Activated CD8-positive, alpha-beta T cell treated with anti-CD3 and anti-CD28 coated beads for 36 hours (primary cell): ENCODE data around the gene PLXNC1. TPM values are rescaled to one million over a fixed set of nuclear protein-coding genes. Genes with fewer than 3 reads are reported as not detected.
A peak's percentile ranks its signal among the peaks of the same experiment; 100 is the strongest.

Source experiments
- ATAC-seq: fragments of 200-7000 bp; cut with Tn5 transposase; one replicate; pipeline ENCODE4 v1.10.0; 2021; ENCODE audit warnings: mild to moderate bottlenecking, moderate library complexity
- CTCF ChIA-PET: fragments of 350-600 bp; sonication (Branson Sonifier 250); formaldehyde crosslinking; loops from one replicate; lab custom pipeline; 2021; ENCODE audit warnings: antibody characterized with exemption; lab: Charles Lee
- POLR2A ChIA-PET: fragments of 350-600 bp; sonication (Branson Sonifier 250); formaldehyde crosslinking; loops from one replicate; lab custom pipeline; 2021; ENCODE audit warnings: antibody characterized with exemption; lab: Charles Lee
- DNase-seq: peaks from one replicate; pipeline ENCODE4 v3.0.0-alpha.2; 2020
- H3K27ac Mint-ChIP-seq: one replicate; pipeline ENCODE4 v1.8.0; 2021; ENCODE audit warnings: mild to moderate bottlenecking, mixed read lengths
- H3K27me3 Mint-ChIP-seq: one replicate; pipeline ENCODE4 v1.8.0; 2021; ENCODE audit warnings: mixed read lengths
- H3K36me3 Mint-ChIP-seq: one replicate; pipeline ENCODE4 v1.8.0; 2021; ENCODE audit warnings: low read depth, mixed read lengths
- H3K4me1 Mint-ChIP-seq: one replicate; pipeline ENCODE4 v1.8.0; 2021; ENCODE audit warnings: low read depth, mixed read lengths
- H3K4me3 Mint-ChIP-seq: one replicate; pipeline ENCODE4 v1.8.0; 2021; ENCODE audit warnings: mild to moderate bottlenecking, moderate library complexity, mixed read lengths
- H3K9me3 Mint-ChIP-seq: one replicate; pipeline ENCODE4 v1.8.0; 2021; ENCODE audit warnings: mixed read lengths
- CTCF ChIP-seq: fragments of 200-600 bp; IDR thresholded peaks from one replicate; pipeline ENCODE4 v1.8.0; 2022; ENCODE audit warnings: antibody characterized with exemption, mild to moderate bottlenecking
- intact Hi-C: fragments of 100-400 bp; cut with micrococcal nuclease; formaldehyde crosslinking; loops from one replicate; pipeline ENCODE4 v1.10.0; 2022
- total RNA-seq, 2 experiments: library from RNA; stranded (reverse); gene quantifications; one replicate each; pipeline ENCODE4 v1.2.3, GENCODE V29; 2021

The PLXNC1 gene
- total RNA-seq, 2 experiments from 2014 or later = 8.8 to 9.5 TPM

DNA sequence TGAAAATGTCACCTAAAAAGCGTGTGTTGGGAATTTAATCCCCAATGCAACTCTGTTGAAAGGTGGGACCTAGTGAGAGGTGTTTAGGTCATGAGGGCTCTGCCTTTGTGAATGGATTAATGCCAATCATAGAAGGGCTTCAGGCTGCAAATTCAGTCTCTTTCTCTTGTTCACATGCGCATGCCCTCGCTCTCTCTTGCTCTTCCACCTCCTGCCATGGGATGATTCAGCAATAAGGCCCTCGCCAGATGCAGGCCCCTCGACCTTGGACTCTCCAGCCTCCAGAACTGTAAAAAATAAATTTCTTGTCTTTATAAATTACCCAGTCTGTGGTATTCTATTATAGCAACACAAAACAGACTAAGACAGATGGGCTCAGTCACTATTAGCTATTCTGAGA lies 55.4 kb downstream of the PLXNC1 start:
- DNase-seq (no peak), ATAC-seq (no peak)
- intact Hi-C loops = no loop called here
- peaks cover 65% of the 10 kb centered on the region for H3K4me1 Mint-ChIP-seq
- H3K36me3 Mint-ChIP-seq = peaks cover 18% of the 10 kb centered on the region
- H3K4me3 Mint-ChIP-seq = no peak overlapping the region
- ChIA-PET POLR2A (interaction anchor here (0.8 kb wide), 1 partner anchor 46 kb away, joined by 3 read pairs; no protein-coding TSS in a partner anchor), CTCF (interaction anchor here (1.0 to 2.9 kb wide), 2 partner anchors 32 to 54 kb away, joined by 3 to 10 read pairs; no protein-coding TSS in a partner anchor)
- peaks cover 2% of the 10 kb centered on the region for H3K9me3 Mint-ChIP-seq
- TF ChIP-seq CTCF = no peak
- no peaks in the 10 kb centered on the region for H3K27me3 Mint-ChIP-seq
- peak overlapping the region; percentile 96 for H3K27ac Mint-ChIP-seq

GRCh38 chr12:94204499-94205247 lies 56.3 kb downstream of the PLXNC1 start:
- POLR2A ChIA-PET = interaction anchor here (0.8 to 2.3 kb wide), 4 partner anchors 9 to 58 kb away, joined by 3 to 8 read pairs (median 3); no protein-coding TSS in a partner anchor
- CTCF ChIA-PET = interaction anchor here (1.0 to 2.9 kb wide), 3 partner anchors 24 to 55 kb away, joined by 3 to 10 read pairs (median 3); no protein-coding TSS in a partner anchor
- H3K36me3 Mint-ChIP-seq = peaks cover 22% of the 10 kb centered on the region

DNA sequence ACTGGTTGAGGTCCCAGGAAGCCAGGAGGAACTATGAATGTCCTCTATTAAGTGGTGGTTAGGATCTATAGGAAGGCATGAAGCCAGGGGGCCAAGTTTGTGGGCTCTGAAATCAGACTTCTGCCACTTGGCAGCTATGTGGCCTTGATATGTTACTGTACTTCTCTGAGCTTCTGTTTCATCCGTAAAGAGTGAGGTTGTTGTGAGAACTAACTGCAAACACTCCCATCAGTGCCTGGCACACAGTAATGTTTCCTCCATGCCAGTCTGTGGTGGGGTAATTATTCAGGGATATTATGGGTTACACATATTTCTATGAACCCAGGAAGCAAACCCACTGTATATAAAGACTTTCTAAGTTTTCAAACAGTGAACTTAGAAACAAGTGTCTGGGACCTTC lies 57.4 kb downstream of the PLXNC1 start:
- Mint-ChIP-seq H3K36me3 (peaks cover 22% of the 10 kb centered on the region), H3K4me3 (peak overlapping the region; percentile 72), H3K27me3 (no peaks in the 10 kb centered on the region), H3K4me1 (peaks cover 74% of the 10 kb centered on the region), H3K27ac (peak overlapping the region; percentile 96), H3K9me3 (peaks cover 2% of the 10 kb centered on the region)
- TF ChIP-seq CTCF = no peak
- CTCF ChIA-PET = interaction anchor here (1.2 kb wide), 1 partner anchor 25 kb away, joined by 3 read pairs; no protein-coding TSS in a partner anchor
- intact Hi-C loops = loop anchor here (5.0 kb wide), 5 partner anchors 34 to 101 kb away; partner anchors contain the start of gene PLXNC1
- POLR2A ChIA-PET = interaction anchor here (1.1 to 2.3 kb wide), 3 partner anchors 32 to 64 kb away, joined by 3 to 8 read pairs (median 3); no protein-coding TSS in a partner anchor
- DNase-seq = peak; percentile 21
- ATAC-seq = peak; percentile 8

More at GRCh38 chr12:94204499-94205247, 56.3 kb downstream of the PLXNC1 start:
- Mint-ChIP-seq H3K9me3 (peaks cover 2% of the 10 kb centered on the region), H3K4me1 (peaks cover 72% of the 10 kb centered on the region), H3K4me3 (peak overlapping the region; percentile 72), H3K27ac (peak overlapping the region; percentile 96), H3K27me3 (no peaks in the 10 kb centered on the region)
- TF ChIP-seq CTCF = no peak
- peak; percentile 19 for ATAC-seq
- DNase-seq = peak; percentile 54
- intact Hi-C loops = loop anchor here (5.0 kb wide), 5 partner anchors 32 to 103 kb away; partner anchors contain the start of gene PLXNC1

DNA sequence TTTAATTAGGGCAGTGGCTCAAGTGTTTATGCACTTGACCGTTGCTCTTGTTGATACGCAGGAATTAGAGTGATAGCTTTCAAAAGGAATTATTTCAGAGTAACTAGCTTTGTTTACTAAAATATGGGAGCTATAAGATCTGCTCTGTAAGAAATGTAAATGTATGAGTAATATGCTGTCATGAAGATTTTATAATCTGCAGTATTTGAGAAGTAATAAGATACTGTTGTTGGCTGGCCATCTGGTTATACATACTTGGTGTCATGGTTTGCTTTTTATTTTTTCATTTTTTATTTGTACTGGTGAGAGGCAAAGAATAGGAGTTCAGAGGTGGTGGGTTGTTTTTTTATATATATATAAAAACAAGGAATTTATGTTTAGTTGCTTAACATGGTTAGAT lies 58.5 kb downstream of the PLXNC1 start:
- H3K27me3 Mint-ChIP-seq = no peaks in the 10 kb centered on the region
- H3K36me3 Mint-ChIP-seq = peaks cover 25% of the 10 kb centered on the region
- DNase-seq = no peak
- intact Hi-C loops = loop anchor here (5.0 kb wide), 5 partner anchors 35 to 100 kb away; partner anchors contain the start of gene PLXNC1
- H3K4me1 Mint-ChIP-seq = peaks cover 78% of the 10 kb centered on the region
- no peak for ATAC-seq
- H3K9me3 Mint-ChIP-seq = peaks cover 3% of the 10 kb centered on the region
- ChIA-PET CTCF (no interaction called here), POLR2A (interaction anchor here (1.6 to 3.4 kb wide), 4 partner anchors 33 to 57 kb away, joined by 7 to 26 read pairs (median 19); partner anchors contain the start of gene PLXNC1)
- TF ChIP-seq CTCF = no peak
- no peak overlapping the region for H3K4me3 Mint-ChIP-seq
- peak overlapping the region; percentile 96 for H3K27ac Mint-ChIP-seq
